NCI-H1436 treated with DMSO at 0.1 percent for 48 hours (cell line): ENCODE measurements around the gene PTF1A.
"Not testable (repeated sequence)": the region's sequence is repeated elsewhere in the genome, so short reads cannot be mapped to it uniquely, and the experiment has no call there.

Experiments
- DNase-seq: peaks from one replicate; lab custom pipeline; 2025; lab: John Stamatoyannopoulos, UW

The PTF1A gene

GRCh38 chr10:23203369-23204325, 11.5 kb downstream of the PTF1A start:
- DNase-seq = no peak

GRCh38 chr10:23204773-23205172, 12.7 kb downstream of the PTF1A start:
- DNase-seq = no peak

- no peak for DNase-seq
Measured at GRCh38 chr10:23205972-23206642, 14.0 kb downstream of the PTF1A start.

GRCh38 chr10:23217471-23217870, 25.4 kb downstream of the PTF1A start:
- no peak for DNase-seq

- DNase-seq = no peak
Measured at GRCh38 chr10:23230582-23230981, 38.5 kb downstream of the PTF1A start.

GRCh38 chr10:23238015-23238414, 45.9 kb downstream of the PTF1A start:
- DNase-seq = no peak

GRCh38 chr10:23241779-23242178, 49.7 kb downstream of the PTF1A start:
- not testable (repeated sequence) for DNase-seq
